Esophagus muscularis mucosa (tissue), 4 donors: ENCODE results near the gene EFHC2.

ENCODE experiments used
- CTCF ChIP-seq, 3 experiments: fragments of 200-600 bp in 2 of 3; fragments of 450-650 bp in 1 of 3; sonication (generic) in 2 of 3; IDR thresholded peaks; one replicate each; pipeline ENCODE4 v1.5.1; 2017 to 2019; ENCODE audit warnings: antibody characterized with exemption in 3 of 3, mild to moderate bottlenecking in 2 of 3, moderate library complexity in 1 of 3
- EP300 ChIP-seq: sonication (generic); formaldehyde crosslinking; IDR thresholded peaks from one replicate; pipeline ENCODE4 v1.6.1; 2017; ENCODE audit warnings: antibody characterized with exemption
- POLR2A ChIP-seq: fragments of 450-650 bp; IDR thresholded peaks from one replicate; pipeline ENCODE4 v1.6.1; 2017; ENCODE audit warnings: antibody characterized with exemption, moderate library complexity, mild to moderate bottlenecking, low read depth
- POLR2AphosphoS5 ChIP-seq, 2 donors: sonication (generic); formaldehyde crosslinking; IDR thresholded peaks; one replicate each; pipeline ENCODE4 v1.6.1; 2017; ENCODE audit warnings: antibody characterized with exemption in 2 of 2

- TF ChIP-seq CTCF (IDR thresholded peaks at IDR 0.05) (no peak), POLR2A (no peak), EP300 (no peak), POLR2AphosphoS5 (IDR thresholded peaks at IDR 0.05) (no peak)
Measured at GRCh38 chrX:44240036-44240435, 103.4 kb downstream of the EFHC2 start.
